NCI-H524 (cell line): ENCODE data around the gene TMCC2.
"Not testable (repeated sequence)": the region's sequence is repeated elsewhere in the genome, so short reads cannot be mapped to it uniquely, and the experiment has no call there.

Experiments used
- DNase-seq, 2 experiments: peaks; one replicate each; lab custom pipeline; 2025; lab: John Stamatoyannopoulos, UW

Gene TMCC2, protein sequence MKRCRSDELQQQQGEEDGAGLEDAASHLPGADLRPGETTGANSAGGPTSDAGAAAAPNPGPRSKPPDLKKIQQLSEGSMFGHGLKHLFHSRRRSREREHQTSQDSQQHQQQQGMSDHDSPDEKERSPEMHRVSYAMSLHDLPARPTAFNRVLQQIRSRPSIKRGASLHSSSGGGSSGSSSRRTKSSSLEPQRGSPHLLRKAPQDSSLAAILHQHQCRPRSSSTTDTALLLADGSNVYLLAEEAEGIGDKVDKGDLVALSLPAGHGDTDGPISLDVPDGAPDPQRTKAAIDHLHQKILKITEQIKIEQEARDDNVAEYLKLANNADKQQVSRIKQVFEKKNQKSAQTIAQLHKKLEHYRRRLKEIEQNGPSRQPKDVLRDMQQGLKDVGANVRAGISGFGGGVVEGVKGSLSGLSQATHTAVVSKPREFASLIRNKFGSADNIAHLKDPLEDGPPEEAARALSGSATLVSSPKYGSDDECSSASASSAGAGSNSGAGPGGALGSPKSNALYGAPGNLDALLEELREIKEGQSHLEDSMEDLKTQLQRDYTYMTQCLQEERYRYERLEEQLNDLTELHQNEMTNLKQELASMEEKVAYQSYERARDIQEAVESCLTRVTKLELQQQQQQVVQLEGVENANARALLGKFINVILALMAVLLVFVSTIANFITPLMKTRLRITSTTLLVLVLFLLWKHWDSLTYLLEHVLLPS

DNA sequence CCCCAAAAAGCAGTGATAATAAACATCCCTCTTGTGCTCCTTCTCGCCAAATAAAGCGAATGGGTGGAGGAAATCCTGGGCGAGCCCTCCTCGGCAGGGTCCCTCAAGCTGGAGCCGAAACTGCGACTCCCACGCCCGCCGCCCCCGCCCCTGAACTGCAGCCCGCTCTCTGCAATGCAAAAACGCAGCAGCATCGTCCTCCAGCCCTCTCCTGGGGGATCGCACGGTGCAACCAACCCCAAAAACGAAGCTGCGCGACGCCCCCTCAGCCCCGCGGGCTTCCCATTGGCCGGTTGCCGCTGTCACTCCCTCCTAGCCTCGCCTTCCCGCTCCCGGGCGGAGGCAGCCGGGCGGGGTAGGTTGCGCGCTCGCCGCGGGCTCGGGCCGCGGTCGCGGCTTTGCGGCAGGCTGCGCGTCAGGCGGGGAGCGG, at the start of gene TMCC2:
TMCC2 (plus strand) TSS at position 363 of the 430 bp plus-strand sequence. CDS start 619 bp downstream, outside the sequence.
- DNase-seq: peak; percentile 89 to 92

DNA sequence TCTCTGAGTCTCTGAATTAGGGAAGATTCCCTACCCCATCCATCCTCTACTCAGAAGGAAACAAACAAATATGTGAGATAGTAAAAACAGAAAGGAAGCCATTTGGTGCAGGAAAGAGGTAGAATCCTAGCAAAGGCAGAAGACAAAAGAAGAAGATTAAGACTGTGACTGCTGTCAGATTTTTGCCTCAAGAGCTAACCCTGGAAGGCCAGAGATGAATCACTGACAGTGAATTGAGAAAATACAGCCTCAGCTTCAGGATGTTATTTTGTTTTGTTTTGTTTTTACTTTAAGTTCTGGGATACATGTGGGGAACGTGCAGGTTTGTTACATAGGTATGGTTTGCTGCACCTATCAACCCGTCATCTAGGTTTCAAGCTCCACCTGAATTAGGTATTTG, 47.9 kb upstream of the TMCC2 start:
- no peak for DNase-seq

DNA sequence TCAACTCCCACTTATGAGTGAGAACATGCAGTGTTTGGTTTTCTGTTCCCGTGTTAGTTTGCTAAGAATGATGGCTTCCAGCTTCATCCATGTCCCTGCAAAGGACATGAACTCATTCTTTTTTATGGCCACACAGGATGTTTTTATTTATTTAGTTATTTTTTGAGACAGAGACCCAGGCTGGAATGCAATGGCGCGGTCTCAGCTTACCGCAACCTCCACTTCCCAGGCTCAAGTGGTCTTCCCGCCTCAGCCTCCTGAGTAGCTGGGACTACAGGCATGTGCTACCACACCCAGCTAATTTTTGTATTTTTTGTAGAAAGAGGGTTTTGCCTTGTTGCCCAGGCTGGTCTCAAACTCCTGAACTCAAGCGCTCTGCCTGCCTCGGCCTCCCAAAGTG, 47.4 kb upstream of the TMCC2 start:
- DNase-seq: not testable (repeated sequence)

DNA sequence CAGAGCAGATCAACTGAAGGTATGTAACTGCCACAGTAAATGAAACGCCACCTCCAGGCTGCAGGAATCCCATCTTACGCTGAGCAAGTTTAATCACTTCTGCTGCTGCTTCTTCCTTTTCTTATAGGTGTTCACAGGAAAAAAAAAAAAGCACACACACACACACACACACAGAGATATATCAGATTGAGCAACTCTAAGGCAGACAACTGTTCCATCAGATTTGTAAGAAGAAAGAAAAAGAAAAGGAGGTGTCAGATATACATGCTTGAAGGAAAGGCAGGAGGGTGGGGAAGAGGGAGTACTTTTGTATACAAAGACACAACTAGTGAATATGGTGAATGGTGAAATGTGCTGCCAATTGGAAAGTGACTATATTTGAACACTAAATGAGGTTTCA, 44.8 kb upstream of the TMCC2 start:
- no peak for DNase-seq

DNA sequence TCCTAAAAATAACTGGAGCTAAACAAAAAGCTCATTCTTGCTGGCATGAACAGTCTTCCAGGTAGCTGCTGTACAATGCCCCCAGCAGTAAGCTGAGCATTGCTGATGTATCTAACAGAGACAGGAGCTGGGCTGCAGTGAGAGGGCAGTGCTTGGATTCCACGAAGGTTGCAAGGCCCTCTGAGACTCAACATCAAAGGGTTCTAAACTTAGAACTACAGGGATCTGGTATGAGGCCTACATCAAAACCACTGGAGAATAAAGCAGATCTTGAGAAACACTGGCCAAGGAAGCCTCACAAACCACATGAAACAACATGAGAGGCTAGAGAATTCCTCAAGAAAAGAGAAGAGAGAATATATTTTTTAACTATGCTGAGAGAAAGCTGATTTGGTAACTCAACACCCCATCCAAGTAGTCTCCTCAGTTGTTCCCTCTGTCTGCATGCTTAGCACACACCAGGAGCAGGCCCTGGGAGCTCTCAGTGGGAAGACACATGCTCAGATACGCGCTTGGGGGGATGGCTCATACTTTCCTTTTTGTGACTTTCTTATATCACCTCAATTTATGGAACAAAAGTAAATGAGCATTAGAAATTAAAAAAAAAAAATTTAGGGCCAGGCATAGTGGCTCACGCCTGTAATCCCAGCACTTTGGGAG, 43.9 kb upstream of the TMCC2 start:
- DNase-seq: no peak

DNA sequence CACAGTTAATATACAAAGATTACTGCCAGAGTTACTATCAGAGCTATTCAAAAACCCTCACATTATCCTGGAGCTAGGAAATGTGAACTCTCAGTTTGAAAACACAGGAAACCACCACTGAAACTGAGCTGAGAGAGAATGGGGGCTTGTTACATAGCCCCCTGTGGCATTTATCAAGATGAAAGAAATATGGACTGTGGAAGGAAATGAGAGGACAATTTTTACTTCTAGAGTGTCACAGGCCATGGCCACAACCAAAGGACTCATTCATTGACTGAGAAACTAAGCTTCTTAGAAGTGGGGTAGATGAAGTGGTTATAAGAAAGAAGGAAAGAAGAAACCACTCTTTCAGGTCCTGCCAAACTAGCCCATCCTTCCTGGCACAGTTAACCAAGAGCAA, 41.6 kb upstream of the TMCC2 start:
- no peak for DNase-seq

DNA sequence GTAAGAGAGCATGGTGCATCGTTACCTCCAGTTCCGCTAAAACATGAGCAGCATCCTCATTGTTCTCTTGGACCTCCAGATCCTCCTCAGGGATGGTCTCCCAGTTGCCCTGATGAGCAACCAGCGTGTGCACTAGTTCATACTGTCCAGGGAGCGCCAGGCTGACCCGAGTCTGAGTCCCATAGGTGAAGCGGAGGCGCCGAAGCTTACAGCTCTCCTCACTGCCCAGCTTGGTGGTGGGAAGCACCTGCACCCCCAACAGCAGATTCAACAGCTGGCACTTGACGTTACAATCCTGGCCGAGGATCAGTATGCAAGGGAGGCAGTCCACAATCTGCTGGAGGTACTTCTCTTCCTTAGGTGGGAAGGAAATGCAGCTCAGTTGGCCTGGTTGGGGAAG, 40.3 kb upstream of the TMCC2 start:
- DNase-seq: peak; percentile 46 to 78

DNA sequence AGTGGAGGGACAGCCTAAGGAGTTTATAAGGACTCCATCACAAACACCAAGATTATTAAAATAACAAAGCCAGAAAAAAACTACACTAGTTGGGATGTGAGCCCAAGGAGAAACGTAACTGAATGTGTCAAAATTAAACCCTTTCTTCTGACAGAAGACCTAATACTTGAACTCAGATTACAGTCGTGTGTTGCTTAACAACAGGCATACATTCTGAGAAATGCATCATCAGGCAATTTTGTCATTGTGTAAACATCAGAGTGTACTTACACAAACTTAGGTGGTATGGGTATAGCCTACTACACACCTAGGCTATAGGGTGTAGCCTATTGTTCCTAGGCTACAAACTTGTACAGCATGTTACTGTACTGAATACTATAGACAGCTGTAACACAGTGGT, 39.6 kb upstream of the TMCC2 start:
- DNase-seq: no peak

DNA sequence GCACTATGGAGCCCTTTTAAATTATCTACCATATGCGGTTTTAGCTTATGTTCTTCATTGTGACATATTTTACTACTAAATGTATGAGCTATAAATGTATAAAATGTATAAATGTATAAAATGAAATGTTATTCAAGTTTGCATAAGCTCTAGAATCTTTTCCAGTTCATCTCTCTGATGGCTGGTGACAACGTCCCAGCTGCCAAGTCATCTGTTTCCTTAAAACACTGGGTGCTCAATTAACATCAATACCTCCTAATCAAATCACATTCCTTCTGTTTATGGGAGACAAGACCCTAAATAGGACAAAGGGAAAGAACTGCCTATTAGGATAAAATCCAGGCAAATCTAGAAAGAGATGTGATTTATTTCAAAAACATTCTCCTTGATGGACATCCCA, 39.1 kb upstream of the TMCC2 start:
- DNase-seq: no peak

DNA sequence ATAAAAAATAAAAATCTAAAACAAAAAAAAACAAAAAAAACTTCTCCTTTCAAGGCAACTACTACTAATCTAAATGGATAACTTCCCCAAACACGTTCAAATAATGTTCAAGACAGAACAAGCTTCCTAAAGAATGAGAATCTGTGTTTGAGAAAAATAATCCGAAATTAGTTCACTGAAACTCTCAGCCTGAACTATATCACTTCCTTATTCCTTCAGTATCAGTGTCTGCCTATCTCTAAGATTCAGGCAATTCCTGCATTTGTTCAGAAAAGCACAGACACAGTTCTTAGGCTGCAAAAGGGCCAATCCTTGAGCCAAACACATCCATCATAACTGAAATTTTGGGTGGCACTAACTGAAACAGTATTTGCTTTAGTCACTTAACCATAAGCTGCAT, 38.6 kb upstream of the TMCC2 start:
- no peak for DNase-seq

DNA sequence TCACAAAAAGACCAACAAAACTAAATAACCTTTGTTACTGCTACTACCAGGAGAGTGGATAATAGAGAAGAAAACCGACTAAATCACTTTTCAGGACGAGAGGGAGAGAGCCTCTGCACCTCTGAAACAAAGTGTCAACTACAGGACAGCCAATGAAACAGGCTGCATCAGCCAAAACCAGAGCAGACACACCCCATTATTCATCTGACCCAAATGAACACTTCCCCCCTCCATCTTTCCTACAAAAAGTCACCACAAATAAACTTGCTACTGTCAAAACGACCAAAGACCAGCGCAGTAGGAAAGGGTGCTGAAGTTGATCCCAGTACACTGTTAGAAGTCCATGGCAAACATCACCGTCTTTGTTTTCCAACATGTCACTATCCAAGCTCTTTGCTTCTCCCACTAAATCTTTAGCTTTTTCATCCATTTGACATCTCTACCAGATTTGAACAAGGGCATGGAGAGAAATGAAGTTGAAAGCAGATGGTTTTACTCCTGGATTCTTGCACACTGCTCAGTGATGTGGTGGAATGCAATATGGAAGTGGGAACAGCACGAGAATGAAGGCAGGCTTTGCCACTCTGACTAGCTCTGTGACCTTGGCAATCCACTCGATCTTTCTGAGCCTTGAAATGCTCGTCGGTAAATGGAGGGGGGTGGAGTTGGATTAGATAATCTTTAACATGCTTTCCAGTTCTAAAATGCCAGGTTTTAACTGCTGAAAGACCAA, 36.7 kb upstream of the TMCC2 start:
- peak; percentile 35 to 56 for DNase-seq

DNA sequence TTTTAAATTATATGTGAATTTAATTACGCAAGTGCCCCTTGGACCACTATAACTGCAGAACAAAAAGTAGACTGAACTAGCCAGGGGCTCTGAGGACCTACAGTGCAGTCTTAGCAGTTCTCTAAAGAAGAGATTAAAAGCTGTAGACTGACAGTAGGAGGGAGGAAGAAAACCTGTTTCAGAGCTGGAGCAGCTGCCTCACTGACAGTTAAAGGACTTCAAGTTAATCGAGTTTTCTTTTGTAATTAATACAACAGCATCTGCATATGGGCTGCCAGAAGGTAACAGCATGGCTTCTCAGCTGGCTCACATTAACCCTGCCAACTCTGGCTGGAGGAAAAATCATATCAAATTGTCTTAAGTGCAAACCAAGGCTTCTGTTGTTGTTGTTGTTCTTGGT, 36.1 kb upstream of the TMCC2 start:
- peak; percentile 79 to 95 for DNase-seq

DNA sequence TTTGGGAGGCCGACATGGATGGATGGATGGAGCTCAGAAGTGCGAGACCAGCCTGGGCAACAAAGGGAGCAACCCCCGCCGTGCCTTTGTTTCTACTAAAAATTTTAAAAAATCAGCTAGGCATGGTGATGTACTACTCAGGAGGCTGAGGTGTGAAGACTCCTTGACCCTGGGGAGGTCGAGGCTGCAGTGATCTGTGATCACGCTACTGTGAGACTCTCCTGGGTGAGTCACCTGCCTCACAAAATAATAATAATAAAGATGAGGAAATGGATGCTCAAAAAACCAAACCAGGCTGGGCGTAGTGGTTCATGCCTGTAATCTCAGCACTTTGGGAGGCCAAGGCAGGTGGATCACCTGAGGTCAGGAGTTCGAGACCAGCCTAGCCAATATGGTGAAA, 35.5 kb upstream of the TMCC2 start:
- no peak for DNase-seq

DNA sequence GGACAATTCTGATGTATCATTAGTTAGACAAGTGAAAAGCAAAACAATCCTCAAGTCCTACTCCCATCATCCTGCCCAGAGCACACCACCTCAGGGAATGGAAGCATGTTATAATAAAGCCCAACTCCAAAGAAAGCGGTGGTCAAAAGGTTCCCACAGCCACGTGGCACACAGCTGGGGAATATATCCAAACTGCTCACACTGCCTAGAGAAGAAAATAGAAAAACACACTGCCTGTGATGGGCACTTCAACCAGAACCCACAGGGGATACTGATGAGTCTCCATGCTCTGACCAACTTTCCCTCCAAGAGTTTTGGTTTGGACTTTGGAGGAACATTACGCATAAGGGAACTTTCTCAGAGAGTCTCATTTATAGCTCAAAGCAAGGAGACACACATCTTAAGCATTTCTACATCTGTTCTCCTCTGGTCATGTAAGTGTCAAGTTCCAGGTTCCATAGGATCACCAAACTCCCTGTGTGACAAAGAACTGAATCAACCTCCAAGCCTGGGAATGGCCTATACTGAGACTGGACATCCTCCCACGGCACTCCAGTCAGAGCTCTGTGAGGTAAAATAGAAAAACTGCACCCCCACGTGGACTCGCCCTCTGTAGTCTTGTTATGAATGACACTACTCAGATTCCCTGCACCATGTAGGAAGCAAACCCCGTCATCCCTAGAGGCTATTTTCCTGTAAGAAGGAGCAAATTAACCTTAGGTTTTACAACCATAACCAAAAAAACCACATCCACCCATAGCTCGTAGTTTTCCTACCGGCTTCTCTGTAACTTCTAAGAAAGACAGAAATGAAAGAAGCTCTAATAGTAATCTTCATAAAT, 28.4 kb upstream of the TMCC2 start:
- no peak for DNase-seq

DNA sequence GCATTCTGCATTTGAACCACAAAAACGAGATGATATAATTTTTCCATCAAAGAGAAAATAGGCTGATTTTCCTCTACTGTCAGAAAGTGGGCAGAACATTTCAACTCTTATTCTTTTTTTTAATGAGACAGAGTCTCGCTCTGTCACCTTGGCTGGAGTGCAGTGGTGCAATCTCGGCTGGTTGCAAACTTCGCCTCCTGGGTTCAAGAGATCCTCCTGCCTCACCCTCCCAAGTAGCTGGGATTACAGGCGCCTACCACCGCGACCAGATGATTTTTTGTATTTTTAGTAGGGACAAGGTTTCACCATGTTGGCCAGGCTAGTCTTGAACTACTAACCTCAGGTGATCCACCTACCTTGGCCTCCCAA, 27.8 kb upstream of the TMCC2 start:
- no peak for DNase-seq

DNA sequence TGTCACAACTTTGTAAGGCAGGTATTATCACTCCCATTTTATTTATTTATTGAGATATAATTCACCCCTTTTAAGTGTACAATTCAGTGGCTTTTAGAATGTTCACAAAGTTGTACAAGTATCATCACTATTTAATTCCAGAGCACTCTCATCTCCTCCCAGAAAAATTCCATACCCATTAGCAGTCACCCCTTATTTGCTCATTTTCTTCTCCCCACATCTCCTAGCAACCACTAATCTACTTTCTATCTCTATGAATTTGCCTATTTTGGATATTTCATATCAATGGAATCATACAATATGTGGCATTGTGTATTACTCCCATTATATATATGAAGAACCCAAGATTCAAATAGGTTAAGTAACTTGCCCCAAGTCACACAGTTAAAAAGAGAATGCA, 23.2 kb upstream of the TMCC2 start:
- DNase-seq: no peak

DNA sequence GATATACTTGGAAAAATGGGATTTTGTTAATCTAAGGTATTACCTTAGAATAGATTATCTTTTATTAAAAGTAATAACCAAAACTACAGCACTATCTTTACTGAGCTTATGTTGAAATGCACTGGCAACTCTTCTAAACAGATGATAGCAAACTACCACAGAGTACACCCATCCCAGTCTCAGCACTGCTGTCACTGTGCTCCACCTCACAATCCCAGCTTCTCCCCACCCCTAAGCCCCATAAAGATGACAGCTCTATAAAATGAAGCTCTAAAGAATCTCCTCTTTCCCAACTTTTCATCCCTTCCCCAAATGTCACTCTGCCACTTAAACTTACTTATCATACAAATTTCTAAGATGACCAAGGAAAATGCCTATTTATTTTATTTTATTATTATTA, 22.7 kb upstream of the TMCC2 start:
- no peak for DNase-seq

DNA sequence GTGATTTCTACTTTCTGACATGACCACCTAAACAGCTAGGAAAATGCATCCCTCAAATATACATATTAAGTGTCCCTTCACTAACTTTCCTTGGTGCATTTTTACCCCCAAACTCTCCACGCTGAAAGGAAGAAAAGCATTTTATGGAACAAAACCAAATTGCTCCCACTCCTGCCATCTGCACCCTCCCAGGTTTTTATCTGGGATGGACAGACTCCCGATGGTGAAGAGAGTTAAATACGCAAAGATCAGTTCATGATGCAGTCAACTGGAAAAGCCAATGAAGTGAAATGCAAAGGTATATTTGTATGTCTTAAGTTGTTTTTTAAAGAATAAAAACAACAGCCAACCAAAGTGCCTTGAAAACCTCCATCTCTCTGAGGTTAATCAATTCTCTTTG, 18.9 kb upstream of the TMCC2 start:
- DNase-seq: no peak

DNA sequence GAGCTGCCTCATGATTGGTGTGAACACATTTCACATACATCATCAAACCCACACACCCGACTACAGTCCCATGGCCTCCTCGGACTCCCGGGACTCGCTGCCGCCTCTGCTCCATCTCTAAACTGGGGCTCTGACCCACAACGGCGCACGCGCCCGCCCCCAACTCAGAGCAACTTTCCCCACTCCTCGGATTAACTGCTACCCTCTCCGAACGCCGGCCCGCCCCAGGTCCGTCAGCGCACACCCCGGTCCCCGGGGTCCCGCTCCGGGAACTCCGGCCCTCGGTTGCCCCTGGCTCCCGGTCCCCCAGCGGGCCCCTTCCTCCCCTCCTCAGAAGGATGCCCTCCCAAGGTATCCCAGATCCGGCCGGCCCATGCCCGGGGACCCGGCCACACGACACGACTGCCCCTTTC, 17.0 kb upstream of the TMCC2 start:
- DNase-seq: peak in 1 of 2 experiments; percentile 9

DNA sequence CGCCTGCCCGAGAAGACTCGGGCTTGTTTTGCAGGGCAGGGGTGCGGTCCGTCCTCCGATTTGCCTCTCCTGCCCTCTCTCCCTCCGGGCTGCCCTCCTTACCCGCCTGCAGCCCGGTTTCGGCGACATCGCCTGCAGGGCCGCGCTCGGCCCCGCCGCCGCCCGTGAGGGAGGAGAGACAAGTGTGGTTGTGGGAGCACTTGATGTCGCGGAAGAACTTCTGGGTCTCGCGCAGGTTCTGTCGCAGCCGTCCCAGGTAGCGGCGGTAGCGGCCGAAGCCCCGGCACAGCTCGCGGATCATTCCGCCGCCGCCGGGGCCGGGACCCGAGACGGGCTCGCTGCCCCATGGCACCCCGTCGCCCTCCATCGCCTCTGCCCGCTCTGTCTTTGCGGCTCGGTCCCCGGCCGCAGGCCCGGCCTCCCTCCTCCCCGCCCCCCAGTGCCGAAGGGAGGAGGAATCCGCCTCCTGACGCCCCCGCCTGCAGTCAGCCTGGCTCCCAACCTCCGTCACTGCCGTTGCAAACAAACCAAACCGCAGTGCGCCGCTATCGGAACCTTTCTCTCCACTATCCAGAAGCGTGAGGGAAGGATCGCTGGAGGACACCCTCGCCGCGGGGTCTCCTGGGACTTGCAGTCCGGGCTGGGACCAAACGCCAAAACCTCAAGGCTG, 16.4 kb upstream of the TMCC2 start, which contains the start of gene DSTYK:
DSTYK (minus strand) TSS at position 534 of the 670 bp plus-strand sequence; CDS start at position 367, 167 bp downstream.
- peak; percentile 87 to 93 for DNase-seq
